Neural progenitor cell (in vitro differentiated cells): ENCODE data around the gene TSHZ2.

Experiments used
- EZH2 ChIP-seq: fragments of 200-600 bp; sonication (generic); IDR thresholded peaks from 2 replicates; pipeline ENCODE4 v1.6.1; 2017; ENCODE audit warnings: antibody characterized with exemption, mild to moderate bottlenecking, moderate library complexity
- EZH2phosphoT487 ChIP-seq: fragments of 200-600 bp; sonication (generic); IDR thresholded peaks from 2 replicates; pipeline ENCODE4 v1.6.1; 2017; ENCODE audit warnings: antibody characterized with exemption
- TF ChIP-seq, protein P1 (sequence below): fragments of 200-600 bp; sonication (generic); IDR thresholded peaks from 2 replicates; pipeline ENCODE4 v1.5.1; 2017; ENCODE audit warnings: antibody characterized with exemption, mild to moderate bottlenecking

DNA sequence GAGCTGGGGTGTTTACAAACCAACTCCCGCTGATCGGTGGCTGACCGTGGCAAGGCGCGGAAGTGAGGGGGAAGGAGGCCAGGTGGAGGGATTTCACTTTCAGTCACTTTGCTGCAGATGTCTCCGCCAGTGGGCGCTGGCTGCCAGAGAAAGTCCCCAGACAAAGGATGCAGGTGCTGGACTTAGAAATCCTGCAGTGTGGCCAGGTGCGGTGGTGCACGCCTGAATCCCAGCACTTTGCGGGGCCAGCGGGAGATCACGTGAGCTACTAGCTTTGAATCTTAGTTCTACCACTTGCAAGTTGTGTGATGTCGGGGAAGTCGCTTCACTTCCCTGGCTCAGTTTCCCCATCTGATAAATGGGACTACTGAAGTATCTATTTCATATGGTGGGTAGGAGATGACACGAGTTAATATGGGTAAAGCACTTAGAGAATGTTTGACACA lies 441.1 kb downstream of the TSHZ2 start:
- TF ChIP-seq, protein P1, sequence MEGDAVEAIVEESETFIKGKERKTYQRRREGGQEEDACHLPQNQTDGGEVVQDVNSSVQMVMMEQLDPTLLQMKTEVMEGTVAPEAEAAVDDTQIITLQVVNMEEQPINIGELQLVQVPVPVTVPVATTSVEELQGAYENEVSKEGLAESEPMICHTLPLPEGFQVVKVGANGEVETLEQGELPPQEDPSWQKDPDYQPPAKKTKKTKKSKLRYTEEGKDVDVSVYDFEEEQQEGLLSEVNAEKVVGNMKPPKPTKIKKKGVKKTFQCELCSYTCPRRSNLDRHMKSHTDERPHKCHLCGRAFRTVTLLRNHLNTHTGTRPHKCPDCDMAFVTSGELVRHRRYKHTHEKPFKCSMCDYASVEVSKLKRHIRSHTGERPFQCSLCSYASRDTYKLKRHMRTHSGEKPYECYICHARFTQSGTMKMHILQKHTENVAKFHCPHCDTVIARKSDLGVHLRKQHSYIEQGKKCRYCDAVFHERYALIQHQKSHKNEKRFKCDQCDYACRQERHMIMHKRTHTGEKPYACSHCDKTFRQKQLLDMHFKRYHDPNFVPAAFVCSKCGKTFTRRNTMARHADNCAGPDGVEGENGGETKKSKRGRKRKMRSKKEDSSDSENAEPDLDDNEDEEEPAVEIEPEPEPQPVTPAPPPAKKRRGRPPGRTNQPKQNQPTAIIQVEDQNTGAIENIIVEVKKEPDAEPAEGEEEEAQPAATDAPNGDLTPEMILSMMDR = peak; percentile 65
- TF ChIP-seq EZH2phosphoT487 (no peak), EZH2 (no peak)
